CD4-positive, alpha-beta T cell treated with Interleukin-6 at 100 ng/mL for 8 hours (primary cell): ENCODE data around the gene HERC6.
"Not testable (repeated sequence)": the region's sequence is repeated elsewhere in the genome, so short reads cannot be mapped to it uniquely, and the experiment has no call there.

Experiments
- DNase-seq: peaks from one replicate; pipeline ENCODE4 v3.0.0-alpha.2; 2020; ENCODE audit warnings: mixed read lengths, low spot score

Gene HERC6

GRCh38 chr4:88391703-88392102 lies 13.1 kb downstream of the HERC6 start:
- DNase-seq = no peak

- DNase-seq = no peak
Observed at GRCh38 chr4:88396681-88397080, 18.0 kb downstream of the HERC6 start.

GRCh38 chr4:88398381-88398780 lies 19.7 kb downstream of the HERC6 start:
- no peak for DNase-seq

- DNase-seq = no peak
Observed at GRCh38 chr4:88409206-88409605, 30.6 kb downstream of the HERC6 start.

- DNase-seq = no peak
Observed at GRCh38 chr4:88409789-88410188, 31.1 kb downstream of the HERC6 start.

- DNase-seq = no peak
Observed at GRCh38 chr4:88411491-88412096, 32.9 kb downstream of the HERC6 start.

GRCh38 chr4:88413801-88414200 lies 35.1 kb downstream of the HERC6 start:
- no peak for DNase-seq

GRCh38 chr4:88414755-88415154 lies 36.1 kb downstream of the HERC6 start:
- no peak for DNase-seq

- DNase-seq = no peak
Observed at GRCh38 chr4:88415982-88416381, 37.3 kb downstream of the HERC6 start.

GRCh38 chr4:88418411-88418810 lies 39.8 kb downstream of the HERC6 start:
- DNase-seq = no peak

GRCh38 chr4:88419874-88420273 lies 41.2 kb downstream of the HERC6 start:
- no peak for DNase-seq

- no peak for DNase-seq
Observed at GRCh38 chr4:88420844-88421243, 42.2 kb downstream of the HERC6 start.

GRCh38 chr4:88422403-88422802 lies 43.8 kb downstream of the HERC6 start:
- DNase-seq = no peak

GRCh38 chr4:88429401-88429800 lies 50.7 kb downstream of the HERC6 start:
- DNase-seq = no peak

- DNase-seq = no peak
Observed at GRCh38 chr4:88435987-88436693, 57.5 kb downstream of the HERC6 start.

GRCh38 chr4:88437873-88438272 lies 59.2 kb downstream of the HERC6 start:
- DNase-seq = not testable (repeated sequence)

- DNase-seq = no peak
Observed at GRCh38 chr4:88439161-88439760, 60.6 kb downstream of the HERC6 start.

- DNase-seq = no peak
Observed at GRCh38 chr4:88440146-88440545, 61.5 kb downstream of the HERC6 start.

GRCh38 chr4:88441696-88442095 lies 63.0 kb downstream of the HERC6 start:
- DNase-seq = no peak

- no peak for DNase-seq
Observed at GRCh38 chr4:88442689-88443191, 64.1 kb downstream of the HERC6 start.

GRCh38 chr4:88443486-88443885 lies 64.8 kb downstream of the HERC6 start:
- no peak for DNase-seq

GRCh38 chr4:88445252-88445651 lies 66.6 kb downstream of the HERC6 start:
- no peak for DNase-seq

GRCh38 chr4:88446124-88446523 lies 67.5 kb downstream of the HERC6 start:
- no peak for DNase-seq
